ENCODE results near the gene CTSZ.
"Not testable (repeated sequence)": the region's sequence is repeated elsewhere in the genome, so short reads cannot be mapped to it uniquely, and the experiment has no call there.

The CTSZ gene

DNA sequence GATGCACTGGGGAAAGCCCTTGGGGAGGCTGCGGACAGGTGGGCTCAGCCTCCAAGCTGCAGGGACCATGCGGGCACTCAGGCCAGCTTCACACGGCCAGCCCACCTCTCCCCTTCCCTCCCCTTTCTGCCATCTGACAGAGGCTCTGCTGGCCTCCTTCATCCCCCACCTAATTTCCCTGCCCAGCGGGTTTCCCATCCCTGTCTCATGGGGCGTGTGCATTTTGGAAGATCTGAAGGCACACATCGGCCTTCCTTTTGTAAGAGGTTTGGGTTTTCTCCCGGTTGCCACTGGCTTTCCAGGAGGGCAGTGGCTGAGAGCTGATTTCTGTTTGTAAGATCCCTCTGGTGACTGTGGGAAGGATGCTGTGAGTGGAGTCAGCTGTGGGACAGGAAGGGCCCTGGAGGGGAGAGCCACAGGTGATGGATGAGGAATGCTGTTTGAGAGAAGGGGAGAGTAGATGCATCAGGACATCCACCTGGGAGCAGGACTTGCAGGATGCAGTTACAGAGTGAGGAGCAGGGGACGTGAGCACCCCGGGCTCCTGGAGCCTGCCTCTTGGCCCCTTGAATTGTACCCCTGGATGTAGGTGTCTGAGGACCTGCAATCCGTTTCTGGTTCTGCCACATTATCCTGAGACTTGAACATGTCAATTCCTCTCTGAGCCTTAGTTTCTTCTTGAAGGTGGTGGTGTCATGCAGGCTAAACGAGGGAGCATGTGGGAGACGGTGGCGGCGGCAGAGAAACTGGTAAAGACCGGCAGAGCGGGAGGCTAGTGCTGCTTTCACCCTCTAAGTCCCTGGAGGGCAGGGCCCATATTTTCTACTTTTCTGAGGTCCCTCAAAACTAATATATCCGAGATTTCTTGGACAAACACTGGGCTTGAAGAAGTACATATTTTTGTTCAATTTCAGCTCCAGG, 6.2 kb upstream of the CTSZ start:
- no peak for DNase-seq (ENCODE audit: low spot score)

DNA sequence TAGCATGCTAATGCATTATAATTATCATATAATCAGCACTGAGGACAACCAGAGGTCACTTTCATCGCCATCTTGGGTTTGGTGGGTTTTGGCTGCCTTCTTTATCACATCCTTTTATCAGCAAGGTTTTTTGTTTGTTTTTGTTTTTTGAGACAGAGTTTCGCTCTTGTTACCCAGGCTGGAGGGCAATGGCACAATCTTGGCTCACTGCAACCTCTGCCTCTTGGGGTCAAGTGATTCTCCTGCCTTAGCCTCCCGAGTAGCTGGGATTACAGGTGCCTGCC, 4.8 kb upstream of the CTSZ start:
- DNase-seq (ENCODE audit: low spot score): not testable (repeated sequence)

DNA sequence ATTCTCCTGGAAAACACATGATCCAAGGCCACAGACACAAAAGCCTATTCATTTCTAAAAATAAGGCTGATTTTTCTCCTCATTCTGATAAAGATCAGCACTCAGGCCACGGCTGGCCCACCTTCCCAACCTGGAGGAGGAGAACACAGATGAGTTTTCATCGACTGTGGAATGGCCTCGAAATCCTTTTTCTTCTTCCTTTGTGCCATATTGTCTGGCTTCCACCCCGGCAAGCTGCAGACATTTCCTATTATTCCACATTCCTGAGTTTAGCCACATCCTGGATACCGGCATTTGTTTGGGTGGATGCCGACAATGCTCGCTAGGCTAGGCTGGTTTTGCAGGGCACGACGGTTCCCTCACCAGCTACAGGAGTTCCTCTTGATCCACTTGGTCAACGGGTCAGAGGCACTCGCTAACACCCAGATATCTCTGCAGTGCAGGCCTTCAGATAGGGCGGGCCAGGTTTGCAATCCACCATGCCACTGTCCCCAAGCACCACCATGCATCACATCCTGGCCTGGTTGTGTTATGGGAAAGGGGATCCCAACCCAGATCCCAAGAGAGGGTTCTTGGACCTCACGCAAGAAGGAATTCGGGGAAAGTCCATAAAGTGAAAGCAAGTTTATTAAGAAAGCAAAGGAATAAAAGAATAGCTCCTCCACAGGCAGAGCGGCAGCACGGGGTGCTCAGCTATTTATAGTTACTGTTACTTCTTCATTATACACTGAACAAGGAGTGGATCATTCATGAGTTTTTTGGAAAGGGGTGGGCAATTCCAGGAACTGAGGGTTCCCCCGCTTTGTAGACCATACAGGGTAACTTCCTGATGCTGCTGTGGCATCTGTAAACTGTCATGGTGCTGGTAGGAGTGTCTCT, 4.2 kb upstream of the CTSZ start:
- DNase-seq (ENCODE audit: low spot score): no peak

DNA sequence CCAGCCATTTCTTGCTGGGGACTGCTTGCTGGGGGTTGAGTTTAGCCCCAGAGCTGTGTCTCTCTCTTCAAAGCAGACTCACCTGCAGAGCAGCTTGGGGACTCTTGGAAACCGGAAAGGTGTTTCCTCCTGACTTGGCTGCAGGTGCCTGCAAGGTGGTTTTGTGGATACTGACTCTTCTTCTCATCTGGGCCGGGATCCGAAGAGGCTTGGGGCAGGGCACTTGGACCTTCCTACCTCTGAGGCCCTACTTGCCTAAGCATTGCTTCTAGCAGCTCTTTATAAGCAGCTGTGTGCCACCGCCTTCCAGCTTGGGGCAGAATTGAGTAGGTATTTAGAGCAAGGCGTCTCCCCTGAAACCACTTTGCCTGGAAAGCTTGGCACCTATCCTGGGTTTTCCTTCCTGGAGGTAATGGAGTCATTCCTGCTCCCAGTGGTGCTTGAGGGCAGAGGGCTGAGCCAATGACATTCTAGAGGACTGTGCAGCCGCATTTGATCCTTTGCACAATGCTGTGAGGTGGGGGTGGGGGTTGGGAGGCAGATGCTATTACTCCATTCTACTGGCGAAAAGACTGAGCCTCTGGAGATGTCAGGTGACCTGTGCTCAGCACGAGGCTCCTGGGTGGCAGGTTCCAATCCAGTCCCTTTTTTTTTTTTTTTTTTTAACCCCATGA, 3.4 kb upstream of the CTSZ start:
- no peak for DNase-seq (ENCODE audit: low spot score)

DNA sequence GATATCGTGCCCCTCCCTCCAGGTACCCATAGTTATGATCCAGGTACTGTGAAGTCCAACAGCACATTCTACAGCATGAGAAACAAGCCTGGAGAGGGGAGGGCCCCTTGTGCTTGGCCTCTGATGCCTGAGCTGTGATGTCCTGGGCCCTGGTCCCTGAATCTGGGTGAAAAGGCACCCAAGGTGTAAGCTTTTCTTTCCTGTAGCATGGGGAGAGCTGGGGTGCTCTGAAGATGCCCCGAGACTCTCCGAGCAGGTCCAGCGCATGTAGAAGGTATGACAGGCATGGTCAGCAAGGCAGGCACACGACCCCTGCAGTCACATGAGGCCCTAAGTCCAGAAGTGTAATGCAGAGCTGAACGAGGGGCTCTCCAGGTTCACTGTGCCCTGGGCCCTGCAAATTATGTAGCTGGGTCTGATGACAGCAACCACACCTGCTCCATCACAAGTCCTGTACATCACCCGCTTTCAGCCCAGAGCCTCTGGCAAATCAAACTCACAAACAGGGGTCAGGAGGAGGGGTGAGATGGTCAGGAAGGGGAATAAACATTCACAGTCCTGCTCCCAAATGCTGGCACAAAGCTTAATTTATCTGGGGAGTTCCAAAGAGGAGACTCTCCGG, 1.8 kb upstream of the CTSZ start:
- no peak for DNase-seq (ENCODE audit: low spot score)

DNA sequence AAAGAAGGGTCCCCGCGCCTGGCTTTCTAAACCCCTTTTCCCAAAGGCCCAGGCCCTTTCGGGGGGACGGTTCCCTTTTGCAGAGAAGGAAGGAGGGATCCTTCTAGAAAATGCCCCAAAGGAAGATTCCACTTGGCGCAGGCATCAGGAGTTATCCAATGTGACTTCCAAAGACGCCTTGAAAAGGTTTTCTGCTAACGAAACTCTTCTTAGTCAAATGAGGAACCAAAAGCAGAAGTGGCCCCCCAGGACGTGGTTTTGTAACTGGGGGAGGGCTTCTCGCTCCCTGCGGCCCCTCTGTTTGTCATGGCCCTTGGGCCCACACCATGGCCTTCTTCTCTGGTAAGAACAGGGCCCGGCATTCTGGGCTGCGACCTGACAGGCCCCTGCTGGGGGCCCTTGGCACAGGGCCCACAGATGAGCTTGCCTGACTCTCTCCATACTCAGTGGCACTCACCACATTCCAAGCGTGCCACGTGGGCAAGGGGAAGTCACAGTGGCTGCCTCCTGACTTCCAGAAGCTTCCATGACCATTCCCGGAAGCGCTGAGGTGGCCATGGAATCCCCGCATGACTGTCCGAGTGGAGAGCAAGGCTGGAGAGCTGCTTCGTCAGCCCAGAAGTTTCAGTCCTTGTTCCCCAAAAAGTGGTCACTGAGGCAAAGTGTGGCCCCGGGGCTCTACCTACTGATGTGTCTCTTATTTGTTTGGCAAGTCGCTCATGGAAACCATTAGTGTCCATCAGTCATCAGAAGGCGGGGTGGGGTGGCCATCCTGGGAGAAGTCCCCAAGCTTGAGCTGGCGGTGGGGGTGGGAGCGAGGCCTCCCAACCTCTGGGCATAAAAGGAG, 834 bp upstream of the CTSZ start:
- DNase-seq (ENCODE audit: low spot score): no peak

DNA sequence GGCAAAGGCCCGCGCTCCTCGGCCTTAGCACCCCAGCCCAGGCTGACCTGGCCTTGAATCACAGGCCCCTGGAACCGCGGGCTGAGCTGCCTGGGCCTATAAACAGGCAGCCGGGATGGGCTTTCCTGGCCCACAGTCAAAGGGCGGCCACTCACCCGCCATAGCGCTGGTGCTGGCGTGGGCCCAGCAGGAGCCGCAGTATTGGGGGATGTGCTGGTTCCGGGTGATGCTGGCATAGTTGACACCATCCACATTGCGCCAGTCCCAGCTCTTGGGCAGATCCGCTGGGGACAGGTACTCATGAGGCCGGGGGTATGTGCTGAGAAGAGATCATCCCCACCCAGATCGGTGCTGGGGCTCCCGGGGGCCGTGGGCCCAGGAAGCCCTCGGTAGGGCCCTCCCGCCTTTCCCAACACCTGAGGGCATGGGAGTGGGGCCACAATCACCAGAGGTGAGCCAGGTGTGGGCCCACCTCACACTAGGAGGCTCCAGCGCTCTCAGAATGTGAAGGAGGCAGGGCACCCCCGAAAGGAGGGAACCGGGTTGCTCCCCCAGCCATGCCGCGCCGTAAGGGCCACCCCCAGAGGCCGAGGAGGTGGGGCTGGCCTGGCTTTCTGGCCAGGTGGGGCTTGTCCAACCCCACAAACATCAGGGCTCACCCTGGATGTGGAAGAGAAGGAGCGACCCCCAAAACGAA, 739 bp downstream of the CTSZ start:
- no peak for DNase-seq (ENCODE audit: low spot score)

DNA sequence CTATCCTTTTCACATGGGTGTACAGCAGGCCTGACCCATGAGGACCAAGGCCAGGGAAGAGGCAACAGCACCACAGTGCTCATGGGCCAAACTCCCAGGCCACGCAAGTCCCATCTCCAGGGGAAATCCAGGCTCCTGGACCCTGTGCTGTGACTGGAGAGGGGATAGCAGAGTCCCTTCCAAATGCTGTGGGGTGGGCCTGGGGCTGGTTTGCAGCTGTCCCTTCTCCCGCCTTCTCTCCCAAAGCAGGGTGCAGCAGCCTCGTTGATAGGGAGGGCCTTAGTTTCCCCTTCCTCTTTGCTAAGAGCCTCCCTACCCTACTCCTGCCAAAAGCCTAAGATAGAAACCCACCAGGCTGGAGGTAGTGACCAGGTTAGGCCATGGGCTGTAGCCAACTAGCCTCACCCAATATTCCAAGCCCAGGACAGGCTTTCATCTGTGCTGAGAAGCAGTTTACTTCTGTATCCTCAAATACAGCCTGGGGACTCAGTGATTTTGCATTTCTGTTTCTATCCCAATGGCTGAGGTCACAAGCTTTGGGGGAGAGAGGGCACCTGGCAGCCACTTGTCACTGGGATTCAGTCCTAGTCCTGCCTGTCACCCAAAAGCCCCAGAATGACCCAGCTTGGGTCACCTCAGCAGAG, 1.4 kb downstream of the CTSZ start:
- no peak for DNase-seq (ENCODE audit: low spot score)

DNA sequence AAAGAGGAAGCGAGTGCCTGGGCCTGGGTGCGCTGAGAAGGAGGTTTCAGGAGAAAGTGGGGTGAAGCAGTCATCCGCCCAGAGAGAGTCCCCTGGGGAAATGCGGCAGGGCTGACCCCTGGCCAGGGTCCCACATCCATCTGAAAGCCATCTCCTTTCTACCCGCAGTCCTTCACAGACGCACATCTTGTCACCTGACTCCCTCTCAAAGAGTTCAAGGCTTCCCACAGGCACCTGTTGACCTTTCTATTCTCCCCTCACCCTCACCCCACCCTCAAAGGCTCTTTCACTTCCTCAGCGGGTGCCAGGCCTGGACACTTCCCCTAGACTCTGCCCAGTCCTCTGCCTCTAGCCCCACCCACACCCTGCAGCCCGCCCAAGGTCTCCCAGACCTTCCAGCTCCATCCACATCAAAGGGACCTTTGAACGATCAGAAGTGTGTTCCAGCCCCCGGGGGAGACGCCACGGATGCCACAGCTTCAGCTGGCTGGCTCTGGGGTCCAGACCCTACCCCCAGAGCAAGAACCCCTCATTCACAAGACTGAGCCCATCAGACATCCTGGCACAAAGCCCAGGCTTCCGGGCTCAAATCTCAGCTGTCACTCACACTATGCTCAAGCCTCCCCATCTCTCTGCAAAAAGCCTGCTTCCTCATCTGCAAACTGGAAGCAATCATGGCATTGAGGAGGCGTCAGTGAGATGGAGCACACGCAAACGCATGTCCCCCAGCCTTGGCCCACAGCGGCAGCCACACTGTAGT, 2.1 kb downstream of the CTSZ start:
- DNase-seq (ENCODE audit: low spot score): no peak

DNA sequence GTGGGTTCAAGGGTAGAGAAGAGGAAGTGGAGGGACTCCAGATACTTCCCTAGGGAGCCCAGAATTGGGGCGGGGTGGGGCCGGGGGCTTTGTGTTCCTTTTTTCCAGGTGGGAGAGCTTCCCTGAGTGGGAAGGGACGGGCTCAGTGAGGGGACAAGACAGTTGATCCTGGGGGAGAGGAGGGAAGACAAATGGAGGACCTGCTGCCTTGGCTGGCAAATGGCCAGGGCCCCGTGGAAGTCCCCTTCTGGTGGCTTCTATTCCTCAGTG, 2.6 kb downstream of the CTSZ start:
- DNase-seq (ENCODE audit: low spot score): no peak

DNA sequence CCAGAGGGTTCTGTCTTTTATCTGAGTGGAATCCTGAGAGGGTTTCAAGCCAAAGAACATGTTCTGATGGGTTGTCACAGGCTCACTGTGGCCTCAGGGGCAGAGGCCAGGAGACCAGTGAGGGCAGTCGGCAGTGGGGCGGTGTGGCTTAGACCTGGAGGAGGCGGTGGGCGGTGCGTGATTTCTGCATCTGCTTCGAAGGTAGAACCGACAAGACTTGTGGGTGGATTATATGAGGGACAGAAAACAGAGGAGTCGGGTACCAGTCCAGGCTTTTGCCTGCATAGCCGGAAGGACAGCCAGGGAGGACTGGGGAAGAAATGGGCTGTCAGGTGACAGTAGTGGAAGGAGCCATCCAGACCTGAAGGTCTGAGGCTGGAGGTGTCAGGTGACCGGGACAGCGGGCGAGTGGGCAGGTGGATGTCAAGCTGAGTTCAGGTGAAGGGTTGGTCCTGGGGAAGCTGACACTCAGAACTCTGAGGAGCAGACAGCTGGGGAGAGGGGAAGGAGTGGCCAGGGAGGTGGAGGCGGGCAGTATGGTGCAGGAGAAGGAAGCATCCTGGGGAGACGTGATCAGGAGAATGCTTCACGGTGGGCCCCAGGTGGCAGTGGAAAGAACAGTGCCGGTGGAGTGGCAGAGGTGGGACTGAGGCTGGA, 3.1 kb downstream of the CTSZ start:
- no peak for DNase-seq (ENCODE audit: low spot score)

DNA sequence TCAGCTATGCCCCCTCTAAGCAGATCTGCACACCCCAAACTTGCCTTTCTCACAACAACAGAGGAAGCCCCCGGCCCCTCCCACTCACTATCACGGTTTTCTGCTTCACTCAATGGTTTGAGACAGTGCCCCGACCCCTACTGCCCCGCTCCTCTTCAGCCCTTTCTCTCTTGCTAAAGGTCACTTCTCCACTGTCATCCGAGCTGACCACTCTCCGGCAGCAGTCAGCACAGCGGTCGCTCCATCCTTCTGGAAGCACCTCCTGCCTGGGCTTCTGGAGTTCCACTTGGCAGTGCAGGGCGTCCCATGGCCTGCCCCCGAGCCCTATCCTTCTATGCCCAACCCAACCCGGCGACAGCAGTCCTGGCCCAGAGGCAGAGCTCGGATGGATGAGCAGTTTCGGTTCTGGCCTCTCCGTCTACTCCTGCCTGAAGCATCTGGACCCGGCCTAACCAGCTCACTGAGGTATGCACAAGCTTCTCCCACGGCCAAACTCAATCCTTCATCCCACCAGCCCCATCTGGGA, 4.1 kb downstream of the CTSZ start:
- DNase-seq (ENCODE audit: low spot score): no peak

DNA sequence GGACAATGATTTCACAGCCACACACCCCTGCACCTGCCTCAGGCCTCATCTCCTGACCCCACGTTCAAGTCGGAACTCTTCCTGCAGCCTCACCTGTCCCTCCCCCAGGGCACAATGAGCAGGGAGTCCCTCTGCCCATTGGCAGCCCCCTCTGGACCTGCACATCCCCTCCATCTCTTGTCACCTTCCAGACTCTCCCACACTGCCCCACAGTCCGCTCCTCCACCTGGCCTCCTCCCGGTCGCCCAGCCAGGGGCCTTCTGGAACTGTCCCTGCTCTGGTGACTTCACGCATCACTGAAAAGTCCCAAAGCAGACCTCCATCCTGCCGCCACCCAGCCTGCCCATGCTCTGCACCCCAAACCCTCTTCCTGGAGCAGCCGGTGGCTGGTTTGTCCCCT, 4.7 kb downstream of the CTSZ start:
- no peak for DNase-seq (ENCODE audit: low spot score)

DNA sequence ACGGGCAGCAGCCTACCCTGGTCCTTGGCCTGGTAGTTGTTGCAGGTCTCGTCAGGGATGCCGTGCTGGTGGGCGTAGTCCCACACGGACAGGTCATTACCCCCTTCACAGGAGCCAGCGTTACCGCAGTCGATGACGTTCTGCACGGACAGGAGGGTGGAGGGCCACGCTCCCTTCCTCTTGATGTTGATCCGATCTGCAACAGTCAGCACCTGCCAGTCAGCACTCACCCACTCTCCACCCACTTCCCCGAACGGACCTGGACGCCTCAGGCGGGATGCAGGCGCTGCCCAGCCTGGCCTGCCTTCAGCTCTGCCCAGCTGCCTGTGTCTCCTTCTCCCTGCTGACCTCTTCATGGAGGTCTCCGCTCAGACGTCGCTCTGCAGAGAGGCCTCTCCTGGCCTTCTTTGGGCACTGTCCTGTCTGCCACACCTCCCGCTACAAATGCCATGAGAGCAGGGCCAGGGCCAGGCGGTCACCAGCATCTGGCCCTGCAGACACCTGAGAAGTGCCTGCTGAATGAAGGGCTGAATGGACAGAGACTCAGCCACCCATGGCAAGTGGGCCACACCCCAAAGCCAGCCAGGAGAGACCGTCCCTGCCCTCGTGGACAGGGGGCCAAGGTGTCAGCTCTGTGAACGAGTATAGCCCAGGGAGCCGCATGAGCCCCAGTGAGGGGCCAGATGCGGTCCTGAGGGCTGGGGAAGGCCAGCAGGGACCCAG, 5.4 kb downstream of the CTSZ start:
- DNase-seq (ENCODE audit: low spot score): no peak

DNA sequence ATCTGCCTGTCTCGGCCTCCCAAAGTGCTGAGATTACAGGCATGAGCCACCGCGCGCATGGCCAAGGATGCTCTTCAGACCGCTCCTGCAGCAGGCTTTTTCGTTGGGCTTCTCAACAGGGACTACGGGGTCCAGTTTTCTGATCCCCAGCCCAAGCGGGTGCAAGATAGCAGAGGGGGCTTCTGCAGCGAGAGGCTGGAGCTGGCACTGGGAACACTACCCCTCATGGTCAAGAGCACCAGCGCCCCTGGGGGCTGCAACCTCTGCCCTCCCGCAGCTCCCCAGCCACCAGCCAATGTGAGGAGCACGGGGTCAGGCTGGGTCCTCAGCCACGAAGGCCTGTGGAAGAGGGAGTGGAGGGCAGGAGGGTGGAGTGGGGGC, 6.0 kb downstream of the CTSZ start:
- no peak for DNase-seq (ENCODE audit: low spot score)

DNA sequence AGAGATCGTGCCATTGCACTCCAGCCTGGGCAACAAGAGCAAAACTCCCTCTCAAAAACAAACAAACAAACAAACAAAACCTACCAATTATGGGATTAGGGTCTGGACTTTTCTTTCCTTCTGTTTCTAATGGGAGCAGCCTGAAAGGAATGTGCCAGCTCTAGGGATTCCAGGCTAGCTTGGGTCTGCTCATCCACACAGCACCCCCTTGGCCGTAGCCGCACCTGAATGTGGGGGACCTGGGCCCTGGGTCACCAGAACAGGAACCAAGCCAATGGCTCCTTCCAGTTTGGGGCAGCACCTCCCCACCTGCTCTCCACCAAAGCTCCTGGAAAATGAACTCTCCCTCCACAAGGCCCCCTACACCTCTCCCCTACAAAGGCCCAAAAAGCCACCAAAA, 6.7 kb downstream of the CTSZ start:
- no peak for DNase-seq (ENCODE audit: low spot score)

DNA sequence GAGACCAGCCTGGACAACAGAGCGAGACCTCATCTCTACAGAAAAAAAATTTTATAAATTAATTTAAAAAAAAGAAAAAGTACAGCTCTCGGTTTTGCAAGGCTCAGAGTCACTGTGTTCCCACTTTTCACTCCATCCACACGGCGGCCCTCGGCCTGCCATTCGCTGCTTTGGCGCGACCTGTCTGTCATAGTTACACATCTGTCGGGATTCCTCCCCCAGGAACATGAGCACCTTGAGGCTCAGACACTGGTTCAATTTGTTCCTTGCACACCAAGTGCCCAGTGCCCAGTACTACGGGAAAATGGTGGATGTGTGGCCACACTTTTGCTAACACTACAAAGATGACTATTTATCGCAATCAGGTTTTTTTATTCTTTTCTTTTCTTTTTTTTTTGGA, 8.4 kb downstream of the CTSZ start:
- DNase-seq (ENCODE audit: low spot score): no peak

DNA sequence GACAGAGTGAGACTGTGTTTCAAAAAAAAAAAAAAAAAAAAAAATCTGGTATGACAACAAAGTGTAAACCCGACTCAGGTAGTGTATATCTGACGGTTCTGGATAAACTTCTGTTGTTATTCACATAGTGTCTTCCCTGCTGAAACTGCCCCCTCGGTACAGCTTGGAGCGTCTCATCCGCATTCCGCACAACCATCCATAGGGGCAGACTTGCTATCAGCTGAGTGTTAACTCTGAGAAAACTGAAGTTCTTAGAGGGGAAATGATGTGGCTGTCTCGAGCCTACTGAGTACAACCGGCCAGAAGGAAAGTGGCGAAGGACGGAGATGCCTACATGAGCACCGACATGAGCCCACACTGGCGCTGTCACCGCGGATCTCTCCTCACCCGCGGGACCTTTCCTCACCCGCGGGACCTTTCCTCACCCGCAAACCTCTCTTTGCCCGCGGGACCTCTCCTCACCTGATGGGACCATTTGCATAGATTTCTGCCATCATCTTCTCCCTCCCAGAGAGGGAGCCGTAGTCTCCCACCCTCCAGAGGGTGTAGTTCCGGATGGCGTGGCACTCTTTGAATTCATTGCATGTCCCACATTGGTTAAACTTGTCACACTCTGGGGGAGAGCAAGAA, 9.8 kb downstream of the CTSZ start:
- DNase-seq (ENCODE audit: low spot score): no peak
